PFSK-1 (cell line): Measurements from ENCODE around the gene EMC7.
A peak's percentile ranks its signal among the peaks of the same experiment; 100 is the strongest.

Experiments
- FOXP2 ChIP-seq: optimal IDR thresholded peaks from 2 replicates; pipeline ENCODE3; 2011; ENCODE audit warnings: borderline replicate concordance, control low read depth, inconsistent platforms; ENCODE audit not compliant: insufficient read depth; ENCODE audit errors: extremely low read length, extremely low read depth
- POLR2AphosphoS5 ChIP-seq: IDR thresholded peaks from 2 replicates; pipeline ENCODE4 v1.6.1; 2012; ENCODE audit warnings: low read depth, mild to moderate bottlenecking, control low read depth, low read length, moderate library complexity
- SIN3A ChIP-seq: IDR thresholded peaks from 2 replicates; pipeline ENCODE4 v1.6.1; 2012; ENCODE audit warnings: mild to moderate bottlenecking, low read length, moderate library complexity, borderline replicate concordance; ENCODE audit not compliant: insufficient read depth
- TAF1 ChIP-seq: IDR thresholded peaks from 2 replicates; pipeline ENCODE4 v1.6.1; 2012; ENCODE audit warnings: low read length, control low read depth, borderline replicate concordance; ENCODE audit not compliant: insufficient read depth
- TF ChIP-seq, protein P1 (sequence below), 2 experiments: IDR thresholded peaks; 2 replicates each; pipeline versions ENCODE4 v1.6.1 to v1.8.0; 2011 to 2012; ENCODE audit warnings: low read depth in 2 of 2, low read length in 2 of 2, control low read depth in 1 of 2, inconsistent platforms in 1 of 2, mild to moderate bottlenecking in 1 of 2, moderate library complexity in 1 of 2; ENCODE audit not compliant: insufficient read depth in 1 of 2

The EMC7 gene

DNA sequence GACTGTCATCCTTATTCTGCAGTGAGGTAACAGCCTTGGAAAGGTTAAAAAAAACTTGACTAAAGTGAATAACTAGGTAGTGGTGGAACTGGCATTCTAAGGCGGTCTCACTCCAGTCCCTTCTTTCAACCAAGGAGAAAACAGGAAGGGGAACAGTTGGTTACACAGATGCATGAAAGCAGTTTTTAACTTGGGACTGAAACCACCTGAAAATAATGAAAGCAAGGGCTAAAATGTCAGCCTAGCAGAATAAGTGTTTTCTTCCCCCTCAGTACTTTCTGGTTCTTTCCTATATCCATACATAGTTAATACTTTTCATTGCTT is 61.9 kb downstream of the EMC7 start:
- TF ChIP-seq FOXP2: no peak
- TF ChIP-seq TAF1: no peak
- no peak for TF ChIP-seq SIN3A
- no peak for TF ChIP-seq POLR2AphosphoS5
- TF ChIP-seq, protein P1, sequence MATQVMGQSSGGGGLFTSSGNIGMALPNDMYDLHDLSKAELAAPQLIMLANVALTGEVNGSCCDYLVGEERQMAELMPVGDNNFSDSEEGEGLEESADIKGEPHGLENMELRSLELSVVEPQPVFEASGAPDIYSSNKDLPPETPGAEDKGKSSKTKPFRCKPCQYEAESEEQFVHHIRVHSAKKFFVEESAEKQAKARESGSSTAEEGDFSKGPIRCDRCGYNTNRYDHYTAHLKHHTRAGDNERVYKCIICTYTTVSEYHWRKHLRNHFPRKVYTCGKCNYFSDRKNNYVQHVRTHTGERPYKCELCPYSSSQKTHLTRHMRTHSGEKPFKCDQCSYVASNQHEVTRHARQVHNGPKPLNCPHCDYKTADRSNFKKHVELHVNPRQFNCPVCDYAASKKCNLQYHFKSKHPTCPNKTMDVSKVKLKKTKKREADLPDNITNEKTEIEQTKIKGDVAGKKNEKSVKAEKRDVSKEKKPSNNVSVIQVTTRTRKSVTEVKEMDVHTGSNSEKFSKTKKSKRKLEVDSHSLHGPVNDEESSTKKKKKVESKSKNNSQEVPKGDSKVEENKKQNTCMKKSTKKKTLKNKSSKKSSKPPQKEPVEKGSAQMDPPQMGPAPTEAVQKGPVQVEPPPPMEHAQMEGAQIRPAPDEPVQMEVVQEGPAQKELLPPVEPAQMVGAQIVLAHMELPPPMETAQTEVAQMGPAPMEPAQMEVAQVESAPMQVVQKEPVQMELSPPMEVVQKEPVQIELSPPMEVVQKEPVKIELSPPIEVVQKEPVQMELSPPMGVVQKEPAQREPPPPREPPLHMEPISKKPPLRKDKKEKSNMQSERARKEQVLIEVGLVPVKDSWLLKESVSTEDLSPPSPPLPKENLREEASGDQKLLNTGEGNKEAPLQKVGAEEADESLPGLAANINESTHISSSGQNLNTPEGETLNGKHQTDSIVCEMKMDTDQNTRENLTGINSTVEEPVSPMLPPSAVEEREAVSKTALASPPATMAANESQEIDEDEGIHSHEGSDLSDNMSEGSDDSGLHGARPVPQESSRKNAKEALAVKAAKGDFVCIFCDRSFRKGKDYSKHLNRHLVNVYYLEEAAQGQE (IDR thresholded peaks at IDR 0.05; ENCODE audit: insufficient read depth in 1 of 2, low read depth in 2 of 2, low read length in 2 of 2): no peak

DNA sequence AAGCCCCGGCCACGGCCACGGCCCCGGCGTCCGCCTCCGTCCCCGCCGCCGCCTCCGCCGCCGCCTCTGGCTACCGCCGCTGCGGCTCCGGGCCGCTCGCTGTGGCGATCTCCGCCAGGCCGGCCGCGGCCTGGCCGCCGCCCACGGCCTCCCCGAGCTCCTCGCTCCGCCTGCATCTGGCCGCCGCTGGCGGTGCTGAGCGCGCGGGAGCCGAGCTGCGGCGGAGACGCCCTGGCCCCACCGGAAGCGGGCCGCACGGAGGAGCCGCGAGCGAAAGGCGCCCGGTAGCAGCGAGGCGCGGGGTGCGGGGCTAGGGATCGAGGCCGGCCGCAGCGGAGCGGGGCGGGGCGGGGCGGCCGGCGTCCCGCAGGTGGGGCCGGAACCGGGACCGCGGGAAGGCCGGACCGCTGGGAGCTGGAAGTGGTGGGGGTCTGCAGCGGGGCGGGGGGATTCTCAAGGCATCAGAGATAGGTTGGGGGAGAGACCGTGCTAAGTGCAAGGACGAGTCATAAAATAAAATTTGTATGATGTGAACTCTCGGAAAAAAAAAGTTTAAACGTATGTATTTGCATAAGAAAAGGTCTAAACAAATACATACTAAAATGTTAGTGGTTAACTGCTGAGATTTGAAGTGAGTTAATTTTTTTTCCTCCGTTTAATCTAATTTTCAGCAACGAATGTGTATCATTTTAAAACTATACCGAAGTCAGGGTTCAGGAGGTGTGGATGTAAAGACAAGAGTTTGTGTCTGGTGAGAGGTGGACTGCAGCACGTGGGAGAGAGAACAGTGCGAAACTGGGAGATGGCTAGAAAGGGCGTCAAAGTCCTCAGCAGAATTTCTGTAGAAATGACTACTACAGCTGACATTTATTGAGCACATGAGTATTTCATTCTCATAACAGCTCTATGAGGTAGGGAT is 62.5 kb downstream of the EMC7 start, which contains the start of gene AVEN:
AVEN (minus strand) TSS at position 334 of the 919 bp plus-strand sequence; CDS start at position 176, 158 bp downstream.
- no peak for TF ChIP-seq SIN3A
- 0 out of 2 replicates have a peak, but pooled peaks have one; percentile 41 for TF ChIP-seq TAF1
- no peak for TF ChIP-seq POLR2AphosphoS5
- TF ChIP-seq FOXP2: no peak
- TF ChIP-seq, protein P1 (IDR thresholded peaks at IDR 0.05; ENCODE audit: insufficient read depth in 1 of 2, low read depth in 2 of 2, low read length in 2 of 2): no peak

DNA sequence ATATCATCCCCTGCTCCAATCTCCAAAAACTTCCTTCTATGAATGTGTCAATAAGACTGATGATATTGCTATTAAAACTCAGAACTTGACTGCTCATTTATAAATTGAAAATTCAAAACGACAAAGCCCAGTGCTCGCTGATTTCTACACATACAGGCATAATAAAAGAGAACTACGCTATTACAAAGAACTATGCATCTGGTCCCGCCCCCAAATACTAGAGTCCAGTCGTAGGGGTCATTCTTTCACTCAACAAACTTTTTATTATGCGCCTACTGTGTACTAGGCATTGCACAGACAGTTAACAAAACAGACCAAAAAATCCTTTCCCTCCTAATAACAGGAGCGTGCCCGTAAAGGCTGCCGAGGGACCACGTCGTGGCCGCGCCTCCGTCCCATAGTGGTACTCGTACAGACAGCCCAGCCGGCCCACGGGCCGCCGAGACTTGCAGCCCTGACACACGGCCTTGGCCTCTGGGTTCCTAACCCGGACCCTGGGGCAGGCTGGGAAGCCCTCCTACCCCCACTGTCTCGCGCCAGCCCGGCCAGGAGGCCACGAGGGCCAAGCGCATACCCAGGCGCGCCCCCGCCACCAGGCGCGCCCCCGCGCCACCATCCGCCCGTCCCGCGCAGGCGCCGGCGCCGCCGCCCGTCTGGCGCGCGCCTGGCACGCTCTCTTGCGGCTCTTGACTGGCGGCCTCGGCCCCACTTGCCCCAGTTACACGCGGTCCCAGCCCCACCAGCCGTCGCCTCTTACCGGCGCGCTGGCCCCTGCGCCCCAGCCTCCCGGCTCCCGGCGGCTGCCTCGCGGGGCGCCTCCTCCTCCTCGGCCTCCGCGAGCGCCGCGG is 63.4 kb downstream of the EMC7 start:
- peak; percentile 27 for TF ChIP-seq FOXP2
- TF ChIP-seq, protein P1 (IDR thresholded peaks at IDR 0.05; ENCODE audit: insufficient read depth in 1 of 2, low read depth in 2 of 2, low read length in 2 of 2): no peak; a peak in 1 of 4 replicates
- peak; percentile 80 for TF ChIP-seq POLR2AphosphoS5
- TF ChIP-seq TAF1: peak; percentile 79; the same call in 1 of the 2 replicates
